Esophagus muscularis mucosa (tissue), 4 donors: ENCODE measurements around the gene LUC7L.

ENCODE experiments used
- CTCF ChIP-seq, 3 experiments: fragments of 200-600 bp in 2 of 3; fragments of 450-650 bp in 1 of 3; sonication (generic) in 2 of 3; IDR thresholded peaks; one replicate each; pipeline ENCODE4 v1.5.1; 2017 to 2019; ENCODE audit warnings: antibody characterized with exemption in 3 of 3, mild to moderate bottlenecking in 2 of 3, moderate library complexity in 1 of 3
- EP300 ChIP-seq: sonication (generic); formaldehyde crosslinking; IDR thresholded peaks from one replicate; pipeline ENCODE4 v1.6.1; 2017; ENCODE audit warnings: antibody characterized with exemption
- POLR2A ChIP-seq: fragments of 450-650 bp; IDR thresholded peaks from one replicate; pipeline ENCODE4 v1.6.1; 2017; ENCODE audit warnings: antibody characterized with exemption, moderate library complexity, mild to moderate bottlenecking, low read depth
- POLR2AphosphoS5 ChIP-seq, 2 donors: sonication (generic); formaldehyde crosslinking; IDR thresholded peaks; one replicate each; pipeline ENCODE4 v1.6.1; 2017; ENCODE audit warnings: antibody characterized with exemption in 2 of 2

GRCh38 chr16:180681-181564, 48.3 kb downstream of the LUC7L start:
- TF ChIP-seq POLR2A (no peak), CTCF (IDR thresholded peaks at IDR 0.05) (no peak), POLR2AphosphoS5 (IDR thresholded peaks at IDR 0.05) (peak; percentile 48 to 57), EP300 (no peak)
